HL-60/S4 treated with phorbol 12-myristate 13-acetate at 8.2 ng/mL for 4 days and 3 days (cell line): ENCODE measurements around the gene MYO5B.
"Not testable (repeated sequence)": the region's sequence is repeated elsewhere in the genome, so short reads cannot be mapped to it uniquely, and the experiment has no call there.

Experiments used
- in situ Hi-C: fragments of 300-500 bp; cut with MboI; formaldehyde crosslinking; loops from 2 replicates; pipeline ENCODE4 v1.15.0; 2022; ENCODE audit warnings: low sequenced_read_pairs

Gene MYO5B

DNA sequence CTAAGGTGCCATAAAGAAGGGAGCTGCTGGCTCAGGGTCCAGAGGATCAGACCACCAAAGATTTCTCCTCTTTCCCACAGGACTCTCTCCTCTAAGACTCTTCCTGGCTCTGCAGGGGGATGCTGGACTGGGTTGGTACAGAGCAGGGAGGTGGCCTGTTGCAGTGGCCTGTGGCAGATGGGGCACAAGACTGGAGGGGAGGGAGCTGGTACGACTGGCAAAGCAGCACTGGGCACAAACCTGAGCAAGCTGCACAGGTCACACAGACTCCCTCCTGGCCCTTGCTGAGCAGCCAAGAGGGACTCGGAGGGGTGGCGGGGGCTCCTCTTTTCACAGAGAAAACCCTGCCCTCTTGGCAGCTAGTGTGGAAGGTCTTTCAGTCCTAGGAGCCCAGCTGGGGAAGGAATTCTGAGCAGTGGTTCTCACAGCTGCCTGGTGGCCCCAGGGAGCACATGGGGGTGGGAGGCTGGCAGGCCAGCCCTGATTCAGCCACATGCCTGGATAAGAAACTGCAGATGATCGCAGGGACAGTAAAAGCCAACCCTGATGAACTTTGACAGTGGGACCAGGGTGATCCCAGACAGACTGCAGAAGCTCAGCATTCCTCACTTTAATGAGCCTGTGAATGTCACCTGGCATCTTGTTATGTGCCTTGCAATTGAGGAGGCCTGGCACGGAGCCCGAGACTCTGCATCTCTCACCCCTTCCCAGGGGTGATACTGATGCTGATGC, 349.2 kb downstream of the MYO5B start:
- in situ Hi-C loops = no loop called here

DNA sequence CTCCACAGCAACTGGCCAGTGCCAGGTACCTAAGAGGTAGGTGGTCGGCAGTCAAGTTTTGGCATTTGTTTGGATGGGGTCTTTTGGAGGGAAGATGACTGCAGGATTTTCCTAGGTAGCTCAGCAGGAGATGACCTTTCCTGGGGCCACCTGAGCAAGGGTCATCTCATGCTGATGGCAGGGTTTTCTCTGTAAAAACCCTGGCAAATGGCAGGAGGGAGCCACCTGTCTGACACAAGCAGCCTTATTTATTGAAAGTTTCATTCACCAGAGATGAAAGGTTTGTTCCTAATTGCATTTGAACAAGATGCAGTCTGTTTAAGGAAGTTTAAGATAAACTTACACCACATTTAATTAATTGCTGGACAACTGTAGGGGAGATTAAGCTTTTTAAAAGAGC, 350.0 kb downstream of the MYO5B start:
- in situ Hi-C loops = no loop called here

DNA sequence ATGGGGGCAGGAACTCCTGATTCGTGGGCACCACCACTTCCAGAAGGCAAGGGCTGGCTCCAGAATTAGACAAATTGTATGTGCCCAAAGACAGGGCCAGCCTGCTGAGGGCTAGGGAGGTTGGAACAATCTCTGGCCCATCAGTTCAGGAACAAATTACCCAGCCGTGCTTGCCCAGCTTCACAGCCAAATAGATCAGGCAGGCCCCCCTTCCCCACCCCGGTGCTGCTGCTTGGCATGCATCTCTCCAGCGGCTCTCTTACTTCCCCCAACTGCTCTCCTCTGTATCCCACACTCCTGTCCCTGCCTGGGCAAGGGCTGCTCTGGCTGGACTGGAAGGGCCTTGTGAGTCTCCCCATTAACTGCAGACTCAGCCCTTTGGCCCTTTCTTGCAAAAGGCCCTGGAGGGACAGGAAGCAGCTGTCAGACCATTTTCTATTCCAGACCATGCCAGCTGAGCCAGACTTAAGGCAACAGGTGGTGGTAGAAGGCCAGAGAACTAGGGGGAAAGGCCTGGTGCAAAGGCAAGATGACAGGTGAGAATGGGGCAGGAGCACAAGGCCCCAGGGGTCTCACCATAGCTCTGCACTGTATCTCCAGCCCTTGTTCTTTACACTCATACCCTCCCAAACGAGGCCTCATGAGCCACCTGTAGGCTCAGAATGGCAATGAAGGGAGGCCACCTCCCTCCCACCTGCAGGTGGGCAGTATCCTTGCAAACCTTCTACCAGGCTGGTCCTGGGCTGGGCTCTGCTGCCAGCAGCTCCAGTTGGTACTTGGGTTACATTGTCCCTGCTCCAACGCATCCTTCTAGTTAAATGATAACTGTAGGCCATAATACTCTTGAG, 350.9 kb downstream of the MYO5B start:
- in situ Hi-C loops = no loop called here

DNA sequence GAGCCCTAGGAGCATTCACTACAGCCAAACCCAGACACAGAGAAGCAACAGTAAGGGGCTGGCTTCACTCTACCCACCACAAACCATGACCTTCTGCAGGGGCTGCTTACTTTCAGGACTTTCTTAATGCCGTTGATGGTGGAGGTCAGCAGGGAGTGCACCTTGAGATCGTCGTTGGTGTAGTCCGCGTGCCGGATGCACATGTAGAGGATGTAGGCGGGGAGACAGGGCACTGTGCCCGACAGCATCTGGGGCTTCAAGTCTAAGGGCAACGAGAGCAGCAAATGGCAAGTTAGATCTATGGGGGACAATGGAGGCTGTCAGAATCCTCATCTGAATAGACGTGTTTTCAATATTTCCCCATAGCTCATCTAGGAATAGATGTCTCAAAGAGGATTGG, 351.8 kb downstream of the MYO5B start:
- in situ Hi-C loops = no loop called here

DNA sequence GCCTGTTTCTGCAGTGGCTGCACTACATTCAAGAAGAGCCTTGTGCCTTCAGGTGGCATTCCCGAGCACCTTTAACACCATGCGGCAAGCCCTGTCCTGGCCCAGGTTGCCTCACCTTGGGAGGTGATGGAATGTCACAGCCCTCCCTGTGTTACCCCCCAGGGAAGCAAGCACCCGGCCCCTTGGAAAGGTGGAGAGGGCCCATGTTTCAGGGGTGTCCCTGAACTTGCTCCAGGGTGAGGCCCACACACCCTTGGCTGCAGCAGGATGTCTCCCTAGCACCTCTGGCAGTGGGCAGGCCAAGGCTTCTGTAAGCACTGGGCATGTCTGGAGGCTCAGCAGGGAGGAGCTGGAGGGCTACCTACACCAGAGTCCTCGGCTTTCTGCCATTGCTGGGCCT, 352.3 kb downstream of the MYO5B start:
- in situ Hi-C loops = no loop called here

DNA sequence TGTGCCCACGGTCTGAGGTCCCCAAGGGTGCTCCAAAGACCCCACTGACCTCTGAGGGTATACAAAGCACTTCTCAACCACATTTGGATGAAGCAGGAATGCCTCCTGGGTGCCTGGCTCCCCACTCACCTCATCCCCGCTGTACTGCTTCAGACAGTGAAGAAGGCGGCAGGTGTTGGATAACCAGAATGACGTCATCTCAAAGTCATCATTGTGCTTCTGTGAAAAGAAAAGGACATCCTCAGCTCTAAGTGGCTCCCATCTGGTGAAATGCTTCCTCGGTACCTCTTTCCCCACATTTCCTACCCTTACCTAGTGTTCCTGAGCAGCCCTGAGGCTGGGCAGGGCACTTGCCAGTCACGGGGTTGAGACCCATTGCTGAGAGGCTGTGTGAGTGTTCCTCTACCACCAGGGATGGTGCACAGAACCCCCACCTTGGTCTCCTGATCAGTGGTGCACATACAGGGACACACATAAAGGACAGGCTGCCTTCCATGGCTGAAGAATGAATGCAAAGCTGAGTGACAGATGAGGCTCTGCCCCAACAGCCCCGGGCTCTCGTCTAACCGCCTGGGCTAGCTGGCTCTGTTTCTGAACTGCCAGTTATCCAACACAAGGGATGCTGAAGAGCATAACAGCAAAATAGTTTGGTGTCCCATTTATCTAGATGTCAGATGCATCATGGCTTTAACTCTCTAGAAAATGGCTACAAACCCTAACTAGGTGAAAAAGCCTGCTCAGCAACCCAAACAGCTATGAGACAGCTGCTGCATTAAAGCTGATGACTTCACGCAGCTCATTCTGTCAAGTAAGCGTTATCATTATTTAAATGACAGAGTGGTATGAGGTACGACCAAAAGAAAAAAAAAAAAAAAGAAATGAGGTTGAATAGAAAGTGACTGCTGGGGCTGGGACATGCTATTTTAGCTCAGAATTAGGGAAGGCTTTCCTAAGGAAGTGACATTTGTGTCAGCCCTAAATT, 353.4 kb downstream of the MYO5B start:
- in situ Hi-C loops = no loop called here

DNA sequence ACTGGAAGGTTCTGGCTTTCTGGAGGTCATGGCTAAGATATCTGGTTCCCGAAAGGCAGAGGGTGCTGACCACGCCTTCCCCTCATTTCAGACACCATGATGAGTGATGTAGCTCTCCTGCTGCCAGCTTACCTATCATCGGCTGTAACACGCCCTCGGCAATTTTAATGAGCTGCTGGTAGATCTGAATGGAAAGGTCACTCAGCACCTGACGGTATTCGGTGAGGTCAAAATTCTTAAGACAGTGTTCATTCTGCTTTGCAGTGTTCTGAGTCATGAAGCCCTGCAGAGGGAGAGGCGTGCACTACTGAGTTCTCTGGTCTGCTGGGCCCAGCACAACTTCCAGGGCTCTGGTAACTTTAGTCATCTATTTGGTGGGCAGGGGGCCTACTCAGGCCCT, 355.9 kb downstream of the MYO5B start:
- in situ Hi-C loops = no loop called here

DNA sequence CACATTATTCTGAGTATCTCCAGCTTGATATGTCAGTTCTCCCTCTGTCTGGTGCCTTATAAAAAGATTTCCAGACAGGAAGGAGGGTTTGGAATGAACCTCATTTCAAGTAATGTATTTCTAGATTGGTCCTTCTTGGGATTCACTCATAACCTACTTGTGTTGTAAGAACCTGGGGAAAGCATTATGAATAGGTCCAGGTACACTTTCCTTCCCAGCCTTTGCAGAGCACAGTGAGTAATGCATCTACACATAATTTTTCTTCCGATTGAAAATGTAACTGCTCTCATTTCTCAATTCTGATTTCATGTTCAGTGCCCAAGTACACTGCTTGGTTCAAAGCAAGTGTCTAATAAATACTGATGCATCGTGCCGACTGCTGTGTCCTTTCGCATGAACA, 356.6 kb downstream of the MYO5B start:
- in situ Hi-C loops = no loop called here

DNA sequence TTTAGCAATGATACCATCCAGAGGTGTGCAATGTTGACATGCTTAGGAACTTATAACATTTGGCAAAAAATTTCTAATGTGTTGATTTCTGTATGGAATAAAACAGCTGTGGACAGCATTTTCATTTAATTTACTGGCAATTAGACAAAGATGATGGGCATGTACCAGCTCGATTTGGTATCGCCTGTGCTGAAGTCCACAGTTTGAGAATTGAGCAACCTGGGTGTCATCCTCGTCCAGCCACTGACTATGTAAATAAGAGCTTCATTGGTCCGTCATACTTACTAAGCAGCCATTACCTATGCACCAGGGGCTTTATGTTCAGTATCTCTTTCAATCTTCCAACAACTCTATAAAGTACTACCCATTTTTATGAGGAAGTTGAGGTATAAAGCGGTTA, 357.1 kb downstream of the MYO5B start:
- in situ Hi-C loops = no loop called here

DNA sequence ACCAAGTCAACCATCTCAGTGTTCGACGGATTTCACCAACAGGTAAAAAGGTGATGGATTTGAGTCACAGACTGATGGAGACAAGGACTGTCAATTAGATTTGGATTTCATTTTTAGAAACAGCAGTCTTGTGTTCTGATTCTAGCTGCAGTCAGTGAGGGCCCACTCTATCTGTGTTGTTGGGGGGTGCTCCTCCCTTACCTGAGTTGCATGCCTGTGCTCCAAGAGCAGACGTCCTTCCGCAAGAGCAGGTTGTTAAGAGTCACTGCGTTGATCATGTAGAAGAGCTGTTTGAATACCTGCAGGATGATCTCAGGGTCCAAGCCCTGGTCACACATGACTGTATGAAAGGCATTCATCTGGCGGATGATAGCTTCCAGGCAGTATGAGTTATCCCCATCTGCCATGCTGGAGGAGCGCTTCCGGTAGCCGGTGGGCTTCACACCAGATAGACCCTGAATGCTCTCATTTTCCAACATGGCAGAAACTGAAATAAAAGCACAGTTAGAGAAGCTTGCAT, 357.6 kb downstream of the MYO5B start:
- in situ Hi-C loops = not testable (repeated sequence)

DNA sequence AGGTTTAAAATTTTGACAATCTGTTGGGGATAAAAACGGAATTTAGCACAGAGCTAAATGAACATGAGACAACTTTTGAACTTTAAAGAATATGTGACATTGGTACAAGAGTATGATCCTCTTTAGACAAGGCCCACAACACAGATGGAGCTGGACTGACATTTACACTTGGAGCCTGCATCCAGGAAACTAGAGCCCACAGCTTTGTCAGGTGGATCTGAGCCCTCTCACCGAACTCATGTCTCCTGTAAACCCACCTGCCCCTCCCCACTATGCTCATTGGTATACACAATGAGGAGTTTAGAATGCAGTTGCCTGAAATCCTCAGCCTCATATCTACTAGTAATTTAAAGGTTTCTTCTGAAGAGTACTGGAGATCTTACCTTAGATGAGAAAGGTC, 359.5 kb downstream of the MYO5B start:
- in situ Hi-C loops = no loop called here

DNA sequence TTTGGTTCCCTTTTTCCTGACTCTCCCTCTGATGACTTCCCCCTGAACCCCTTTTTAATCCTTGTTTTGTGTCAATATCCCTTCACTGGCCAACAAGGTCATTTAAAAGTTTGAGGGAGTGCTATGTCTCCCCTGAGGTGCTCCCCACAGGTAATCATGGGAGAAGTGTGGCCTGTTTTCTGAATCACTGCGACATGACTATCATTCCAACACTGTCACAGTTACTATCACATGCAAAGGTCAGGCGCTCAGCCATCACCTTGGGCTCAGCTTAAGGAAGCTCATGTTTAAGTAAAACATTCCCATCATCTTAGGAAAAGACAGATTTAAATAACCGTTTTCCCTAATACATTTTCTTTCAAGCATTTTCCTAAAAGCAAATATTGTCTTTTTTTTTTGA, 360.7 kb downstream of the MYO5B start:
- in situ Hi-C loops = no loop called here

DNA sequence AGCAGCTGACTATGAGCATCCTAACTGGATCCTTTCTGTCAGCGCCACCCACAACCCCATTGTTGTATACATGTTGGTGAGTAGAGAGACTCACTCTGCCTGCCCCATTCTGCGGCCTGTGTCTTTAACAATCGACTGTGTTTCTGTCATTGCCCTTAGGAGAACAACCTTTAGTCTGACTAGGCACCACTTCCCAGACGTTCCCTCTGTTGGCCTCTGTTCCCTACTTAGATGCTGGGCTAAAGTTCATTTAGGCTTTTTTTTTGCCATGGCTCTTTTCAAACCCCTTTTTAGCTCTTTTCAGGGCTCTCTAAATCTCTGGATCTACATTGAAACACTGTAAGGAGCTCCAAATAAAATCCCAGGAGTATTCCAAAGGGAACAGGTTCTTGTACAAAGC, 361.1 kb downstream of the MYO5B start:
- in situ Hi-C loops = no loop called here

DNA sequence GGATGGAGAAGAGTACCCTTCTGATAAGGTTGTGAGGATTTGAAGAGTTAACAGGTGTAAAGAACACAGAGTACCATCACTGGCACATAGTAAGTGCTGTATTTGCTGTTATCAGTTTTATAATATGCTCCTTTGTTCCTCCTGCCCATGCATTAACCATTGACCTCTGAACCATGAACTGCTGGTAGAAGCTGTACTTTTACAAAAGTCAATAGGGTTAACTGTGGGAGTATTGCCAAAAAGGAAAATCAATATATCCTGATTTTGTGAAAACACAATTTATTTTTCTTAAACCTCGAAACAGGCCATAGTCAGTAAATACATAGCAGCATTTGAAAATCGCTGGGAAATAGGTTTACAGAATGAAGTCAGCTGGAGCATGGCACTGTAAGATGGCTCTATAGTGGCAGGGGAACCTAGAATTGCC, 362.7 kb downstream of the MYO5B start:
- in situ Hi-C loops = no loop called here

DNA sequence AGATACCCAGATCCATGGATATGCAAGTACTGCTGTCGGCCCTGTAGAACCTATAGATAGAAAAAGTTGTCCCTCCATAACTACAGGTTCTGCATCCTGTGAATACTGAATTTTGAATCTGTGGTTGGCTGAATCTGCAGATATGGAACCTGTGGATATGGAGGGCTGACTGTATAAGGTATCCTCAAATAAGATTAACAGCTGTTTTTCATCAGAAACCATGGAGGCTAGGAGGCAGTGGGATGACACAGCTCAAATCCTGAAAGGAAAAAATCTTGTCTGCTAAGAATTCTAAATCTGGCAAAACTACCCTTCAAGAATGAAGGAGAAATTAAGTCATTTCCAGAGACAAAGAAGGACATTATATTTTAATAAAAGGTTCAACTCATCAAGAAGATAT, 367.0 kb downstream of the MYO5B start:
- in situ Hi-C loops = no loop called here

DNA sequence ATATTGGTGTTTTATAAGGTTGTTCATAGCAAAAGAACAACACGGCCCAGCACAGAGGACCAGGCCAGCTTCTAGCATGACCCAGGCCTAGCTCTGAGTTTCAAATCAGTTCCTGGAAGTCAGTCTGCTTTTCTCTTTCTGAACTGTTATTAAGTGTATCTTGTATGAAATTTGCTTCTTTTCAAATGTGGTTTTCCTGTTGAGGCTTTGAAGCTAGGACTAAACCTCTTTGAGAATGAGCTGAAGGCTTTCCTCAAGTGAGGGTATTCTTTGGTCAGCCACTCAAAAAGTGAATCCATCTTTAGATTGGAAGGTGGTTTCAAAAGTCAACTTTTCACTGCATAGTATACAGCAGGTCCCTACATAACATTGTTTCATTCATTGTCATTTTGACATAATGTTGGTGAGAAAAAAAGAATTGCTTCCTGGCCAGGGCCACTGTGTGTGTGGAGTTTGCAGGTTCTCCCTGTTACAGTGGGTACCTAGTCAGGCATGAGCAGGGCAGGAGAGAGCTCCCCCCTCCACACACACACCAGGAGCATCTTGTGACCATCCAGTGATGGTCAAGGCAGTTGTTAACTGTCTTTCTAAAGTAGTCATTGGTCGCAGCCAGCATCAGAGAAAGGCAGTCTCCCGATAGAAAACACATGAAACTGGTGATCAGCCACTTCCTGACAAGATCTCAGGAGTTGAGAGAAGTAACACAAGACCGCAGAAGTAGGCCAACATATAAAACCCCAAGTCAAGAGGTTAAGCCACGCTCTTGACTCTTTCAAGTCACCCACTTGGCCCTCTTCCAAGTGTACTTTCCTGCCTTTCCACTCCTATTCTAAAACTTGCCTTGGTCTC, 374.9 kb downstream of the MYO5B start:
- in situ Hi-C loops = no loop called here

DNA sequence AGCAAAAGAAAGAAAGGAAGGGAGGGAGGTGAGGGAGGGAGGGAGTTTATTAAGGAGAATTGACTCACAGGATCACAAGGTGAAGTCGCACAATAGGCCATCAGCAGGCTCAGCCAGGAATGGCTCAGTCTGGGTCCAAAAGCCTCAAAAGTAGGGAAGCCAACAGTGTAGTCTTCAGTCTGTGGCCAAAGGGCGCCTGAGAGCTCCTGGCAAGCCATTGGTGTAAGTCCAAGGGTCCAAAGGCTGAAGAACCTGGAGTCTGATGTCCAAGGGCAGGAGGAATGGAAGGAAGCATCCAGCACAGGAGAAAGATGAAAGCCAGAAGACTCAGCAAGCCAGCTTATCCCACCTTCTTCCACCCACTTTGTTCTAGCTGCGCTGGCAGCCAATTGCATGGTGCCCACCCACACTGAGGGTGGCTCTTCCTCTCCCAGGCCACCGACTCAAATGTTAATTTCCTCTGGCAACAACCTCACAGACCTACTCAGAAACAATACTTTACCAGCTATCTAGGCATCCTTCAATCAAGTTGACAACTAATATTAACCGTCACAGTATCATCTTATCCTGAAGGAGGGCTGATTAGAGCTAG, 375.8 kb downstream of the MYO5B start:
- in situ Hi-C loops = no loop called here

DNA sequence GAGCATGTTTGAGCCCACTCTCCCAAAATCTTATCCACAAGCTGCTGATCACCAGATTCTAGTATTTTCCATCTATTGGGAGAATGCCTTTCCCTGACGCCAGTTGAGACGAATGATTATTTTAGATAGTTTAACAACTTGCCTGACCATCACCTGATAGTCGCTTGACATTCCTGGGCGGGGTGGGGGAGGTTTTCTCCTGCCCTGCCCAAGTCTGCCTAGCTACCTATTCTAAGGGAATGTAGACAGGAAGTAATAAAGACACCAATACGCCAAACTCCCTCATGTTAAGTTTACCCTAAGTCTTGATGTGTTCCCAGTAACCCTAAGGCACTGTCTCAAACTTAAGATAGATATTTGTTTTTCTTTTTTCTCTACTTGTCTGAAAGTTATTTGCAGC, 377.0 kb downstream of the MYO5B start:
- in situ Hi-C loops = no loop called here

DNA sequence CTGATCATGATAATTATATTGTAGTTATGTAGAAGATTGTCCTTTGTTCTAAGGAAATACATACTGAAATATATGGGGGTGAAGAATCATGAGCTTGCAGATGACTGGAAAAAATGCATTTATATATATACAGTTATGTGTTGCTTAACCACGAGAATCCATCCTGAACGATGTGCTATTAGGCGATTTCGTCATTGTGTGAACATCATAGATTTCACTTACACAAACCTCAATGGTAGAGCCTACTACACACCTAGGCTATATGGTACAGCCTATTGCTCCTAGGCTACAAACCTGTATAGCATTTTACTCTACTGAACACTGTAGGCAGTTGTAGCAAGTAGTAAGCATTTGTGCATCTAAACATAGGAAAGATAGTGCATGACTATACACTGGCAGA, 379.0 kb downstream of the MYO5B start:
- in situ Hi-C loops = no loop called here

DNA sequence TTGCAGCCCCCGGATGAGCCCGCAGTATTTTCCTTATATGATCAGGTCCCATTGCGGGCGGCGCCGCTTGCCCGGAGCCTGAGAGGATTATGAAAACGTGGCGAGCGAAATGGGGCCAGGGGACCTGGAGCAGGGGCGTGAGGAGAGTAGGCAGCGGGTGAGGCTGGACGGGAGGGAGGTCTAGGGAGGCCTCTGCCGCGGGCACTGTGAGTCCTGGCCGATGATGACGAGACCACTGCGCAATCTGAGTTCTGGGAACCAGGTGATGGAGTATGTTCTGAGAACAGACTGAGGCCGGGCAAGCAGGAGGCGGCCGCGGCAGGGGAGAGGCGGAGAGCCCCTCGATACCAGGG, 380.8 kb downstream of the MYO5B start:
- in situ Hi-C loops = no loop called here
